Measurements from ENCODE around the gene RFT1. TPM values are rescaled to one million over a fixed set of nuclear protein-coding genes. Genes with fewer than 3 reads are reported as not detected.

RFT1 gene
- total and polyA plus RNA-seq, 2 donors (not counting 3 experiments of a cell fraction or from before 2014, with no cell fraction given): 29.8 to 39.9 TPM

DNA sequence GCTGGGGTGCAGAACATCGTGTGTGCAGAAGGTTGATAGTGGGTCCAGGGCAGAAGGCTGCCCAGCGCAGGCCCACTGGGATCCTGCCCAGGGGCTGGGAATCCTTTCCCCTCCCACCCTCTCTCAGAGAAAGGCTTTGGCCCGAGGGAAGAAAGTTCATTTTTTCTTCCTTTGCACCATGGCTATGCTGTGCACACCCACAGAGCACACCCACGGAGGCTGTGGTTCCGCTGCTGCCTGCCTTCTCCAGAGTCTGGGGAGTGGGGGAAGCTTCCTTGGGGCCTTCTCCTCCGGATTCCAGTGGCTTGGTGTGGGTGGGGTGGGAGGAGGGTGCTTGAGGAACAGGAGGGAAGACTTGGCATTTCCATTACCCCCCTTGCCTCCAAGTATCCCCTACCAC lies 23.7 kb upstream of the RFT1 start:
- intact Hi-C loops (cut with micrococcal nuclease) (no loop called here), dilution Hi-C loops (cut with MboI; ENCODE audit: extremely low pct_ligation_motif_present, low sequenced_read_pairs) (no loop called here)
- H3K79me2 ChIP-seq (ENCODE audit: control insufficient read depth, insufficient read depth, low read length): no peaks in the 10 kb centered on the region
- DNase-seq (ENCODE audit: low read depth, low spot score) (no peak), FAIRE-seq (no peak)
- no peaks in the 10 kb centered on the region for H3K36me3 ChIP-seq (ENCODE audit: control insufficient read depth in 2 of 2, extremely low read depth in 1 of 2, insufficient read depth in 2 of 2, low read length in 2 of 2)
- ChIA-PET POLR2A (no interaction called here), CTCF (interaction anchor here (1.0 to 4.2 kb wide), 2 partner anchors 20 to 43 kb away, joined by 3 to 14 read pairs; no protein-coding TSS in a partner anchor)
- no peak overlapping the region for H3K4me2 ChIP-seq (ENCODE audit: insufficient read depth, low read length)
- H3K27ac ChIP-seq (ENCODE audit: insufficient read depth, low read depth, low read length): no peak overlapping the region
- H3K9me1 ChIP-seq (replicated peaks; ENCODE audit: control insufficient read depth, extremely low read depth, insufficient read depth, low read length): no peaks in the 10 kb centered on the region
- H3K4me1 ChIP-seq (ENCODE audit: control insufficient read depth, extremely low read depth, insufficient read depth, low read length): peaks cover 3% of the 10 kb centered on the region
- peaks cover 0 to 2% of the 10 kb centered on the region in 2 experiments for H3K27me3 ChIP-seq (ENCODE audit: control insufficient read depth in 2 of 2, insufficient read depth in 2 of 2, low read length in 2 of 2)
- no peaks in the 10 kb centered on the region for H3K9me3 ChIP-seq (replicated peaks; ENCODE audit: control insufficient read depth, insufficient read depth, low read length)
- TF ChIP-seq FOS (IDR thresholded peaks at IDR 0.05; ENCODE audit: borderline replicate concordance, insufficient read depth, low read length) (no peak), EZH2 (IDR thresholded peaks at IDR 0.05; ENCODE audit: borderline replicate concordance, low read depth, low read length, severe bottlenecking) (no peak), MYC (IDR thresholded peaks at IDR 0.05; ENCODE audit: low read depth, low read length) (no peak), POLR2AphosphoS5 (IDR thresholded peaks at IDR 0.05; ENCODE audit: insufficient read depth, low read depth, low read length) (no peak), JUN (IDR thresholded peaks at IDR 0.05; ENCODE audit: borderline replicate concordance, insufficient read depth, insufficient read length, low read depth) (no peak), GATA2 (IDR thresholded peaks at IDR 0.05; ENCODE audit: insufficient read depth, insufficient read length, low read depth, low read length) (no peak), POLR2A (IDR thresholded peaks at IDR 0.05; ENCODE audit: low read depth, low read length) (no peak)
- TF ChIP-seq, protein P1, sequence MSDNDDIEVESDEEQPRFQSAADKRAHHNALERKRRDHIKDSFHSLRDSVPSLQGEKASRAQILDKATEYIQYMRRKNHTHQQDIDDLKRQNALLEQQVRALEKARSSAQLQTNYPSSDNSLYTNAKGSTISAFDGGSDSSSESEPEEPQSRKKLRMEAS (IDR thresholded peaks at IDR 0.05; ENCODE audit: insufficient read depth, insufficient read length): no peak
- no peaks in the 10 kb centered on the region for H4K20me1 ChIP-seq (replicated peaks; ENCODE audit: control insufficient read depth, extremely low read depth, insufficient read depth, low read length)
- no peak overlapping the region for H3K9ac ChIP-seq (replicated peaks; ENCODE audit: extremely low read depth, insufficient read depth, low read length)
- H3K4me3 ChIP-seq (replicated peaks in 1 of 3; ENCODE audit: insufficient read depth in 1 of 3, low read depth in 1 of 3, low read length in 3 of 3): no peak overlapping the region
- BruUV-seq (replicated peaks): no TSS peak
- no peak overlapping the region for H2AFZ ChIP-seq (ENCODE audit: low read depth, low read length)
